Endothelial cell of umbilical vein (primary cell): ENCODE data around the gene ZFP1.

ENCODE experiments used
- CTCF ChIP-seq, 2 donors: IDR thresholded peaks; 1 replicate in 1 of 2; 2 replicates in 1 of 2; pipeline ENCODE4 v1.5.1; 2011; ENCODE audit warnings: low read length in 2 of 2, mild to moderate bottlenecking in 2 of 2, moderate library complexity in 2 of 2, control low read depth in 1 of 2, inconsistent platforms in 1 of 2, low read depth in 1 of 2; ENCODE audit not compliant: insufficient read depth in 1 of 2; ENCODE audit errors: extremely low read depth in 1 of 2
- EZH2 ChIP-seq: IDR thresholded peaks from 2 replicates; pipeline ENCODE4 v1.6.1; 2012; ENCODE audit warnings: borderline replicate concordance, low read depth, mild to moderate bottlenecking, moderate library complexity, low read length, inconsistent platforms; ENCODE audit not compliant: severe bottlenecking
- POLR2A ChIP-seq: IDR thresholded peaks from 2 replicates; pipeline ENCODE4 v1.6.1; 2012; ENCODE audit warnings: low read depth, mild to moderate bottlenecking, control low read depth, low read length
- POLR2AphosphoS5 ChIP-seq: IDR thresholded peaks from 2 replicates; pipeline ENCODE4 v1.6.1; 2012; ENCODE audit warnings: low read depth, mild to moderate bottlenecking, control low read depth, low read length, moderate library complexity; ENCODE audit not compliant: insufficient read depth

GRCh38 chr16:75105306-75106061, 42.8 kb upstream of the ZFP1 start:
- no peak for TF ChIP-seq CTCF (IDR thresholded peaks at IDR 0.05; ENCODE audit: extremely low read depth in 1 of 2, insufficient read depth in 1 of 2, low read depth in 1 of 2, low read length in 2 of 2)
- TF ChIP-seq POLR2A: no peak
- no peak for TF ChIP-seq EZH2
- no peak for TF ChIP-seq POLR2AphosphoS5
